ENCODE data around the gene TGM3. TPM values are rescaled to one million over a fixed set of nuclear protein-coding genes. Genes with fewer than 3 reads are reported as not detected.

Gene TGM3
- total and polyA plus RNA-seq, 4 experiments from 2014 or later: not detected

DNA sequence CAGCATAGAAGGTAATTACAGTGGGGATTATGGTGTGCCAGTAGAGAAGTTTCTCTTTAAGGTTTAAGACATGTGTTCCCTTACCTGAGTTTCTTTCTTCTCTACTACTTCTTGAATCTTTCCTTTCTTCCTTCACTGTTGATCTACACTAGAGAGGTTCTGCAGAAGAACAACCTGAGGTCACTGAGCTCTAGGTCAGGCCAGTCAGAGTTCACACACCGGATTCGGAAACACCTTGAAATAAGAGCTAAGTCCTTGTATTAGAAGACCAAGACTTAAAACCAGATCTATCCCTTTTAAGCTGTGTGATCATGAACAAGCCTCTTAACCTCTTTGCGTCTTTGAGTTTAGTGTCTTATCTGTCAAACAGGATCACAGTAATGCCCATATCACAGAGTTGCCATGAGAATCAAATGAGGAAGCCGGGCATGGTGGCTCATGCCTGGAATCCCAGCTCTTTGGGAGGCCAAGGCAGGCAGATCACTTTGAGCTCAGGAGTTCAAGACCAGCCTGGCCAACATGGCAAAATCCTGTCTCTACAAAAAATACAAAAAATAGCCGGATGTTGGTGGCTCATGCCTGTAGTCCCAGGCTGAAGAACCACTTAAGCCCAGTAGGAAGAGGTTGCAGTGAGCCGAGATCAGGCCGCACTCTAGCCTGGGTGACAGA lies 22.0 kb upstream of the TGM3 start:
- Histone ChIP-seq H3K4me1 (ENCODE audit: insufficient read depth, low read length) (no peaks in the 10 kb centered on the region), H3K27ac (ENCODE audit: low read depth, low read length) (no peak overlapping the region), H3K36me3 (ENCODE audit: insufficient read depth, low read length) (no peaks in the 10 kb centered on the region), H3K27me3 (ENCODE audit: insufficient read depth, low read length) (no peaks in the 10 kb centered on the region), H3K4me3 (ENCODE audit: low read length in 2 of 2) (no peak overlapping the region), H3K9me3 (ENCODE audit: control insufficient read depth in 1 of 2, low read length in 2 of 2) (no peaks in the 10 kb centered on the region)
- H3K27ac Mint-ChIP-seq: no peak overlapping the region
- ChIA-PET CTCF (ENCODE audit: partially characterized antibody) (no interaction called here), POLR2A (ENCODE audit: partially characterized antibody) (no interaction called here)
- H3K27me3 Mint-ChIP-seq: peaks cover 5 to 10% of the 10 kb centered on the region in 2 donors
- intact Hi-C loops (cut with micrococcal nuclease): no loop called here
- H3K4me1 Mint-ChIP-seq: no peaks in the 10 kb centered on the region
- H3K36me3 Mint-ChIP-seq: no peaks in the 10 kb centered on the region
- no peak overlapping the region for H3K4me3 Mint-ChIP-seq
- peaks cover 0 to 11% (median 2%) of the 10 kb centered on the region in 8 donors for H3K9me3 Mint-ChIP-seq
- no peak for DNase-seq

DNA sequence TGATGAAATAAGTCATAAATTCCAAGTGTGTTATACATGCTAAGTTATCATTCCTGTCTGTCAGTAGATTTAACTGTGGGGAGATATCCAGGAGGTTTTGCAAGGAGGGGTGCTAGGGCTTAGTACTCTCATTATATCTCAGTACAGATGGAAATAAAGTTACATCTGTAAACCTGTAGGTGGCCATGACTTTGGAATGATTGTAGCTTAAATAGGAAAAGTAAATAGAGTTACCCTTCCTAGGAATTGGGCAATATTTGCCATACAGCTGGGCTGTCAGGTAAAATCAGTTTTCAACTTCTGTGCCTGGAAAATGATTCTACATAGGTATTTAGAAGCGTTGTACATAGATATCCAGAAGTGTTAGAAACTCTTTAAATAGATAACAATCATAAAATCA lies 19.8 kb upstream of the TGM3 start:
- CTCF ChIA-PET (ENCODE audit: partially characterized antibody): interaction anchor here (0.9 kb wide), 1 partner anchor 9 kb away, joined by 3 read pairs; no protein-coding TSS in a partner anchor
- intact Hi-C loops (cut with micrococcal nuclease): no loop called here

DNA sequence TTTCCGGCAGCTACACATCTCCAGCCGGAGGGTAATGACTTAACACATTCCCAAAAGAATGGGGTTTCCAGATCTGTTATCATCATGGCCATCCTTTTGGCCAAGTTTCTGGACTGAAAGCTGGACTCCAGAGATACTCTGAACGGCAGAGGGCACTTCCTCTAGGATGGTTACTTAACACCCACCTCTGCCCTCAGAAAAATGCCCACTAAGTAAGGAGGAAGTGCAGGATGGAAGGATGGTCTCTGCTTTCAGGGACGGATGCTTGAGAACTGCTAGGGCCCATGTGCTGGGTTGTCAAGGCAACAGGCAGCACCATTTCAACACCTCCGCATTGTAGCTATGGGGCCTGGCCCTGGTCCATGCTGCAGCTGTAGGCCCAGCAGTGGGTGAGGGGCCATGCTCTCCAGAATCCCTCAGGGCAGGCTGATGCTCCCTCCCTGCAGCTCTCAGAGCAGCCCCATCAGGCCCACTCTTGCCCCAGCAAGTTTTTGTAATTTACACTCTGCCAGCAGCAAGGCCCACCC lies 16.5 kb upstream of the TGM3 start:
- Mint-ChIP-seq H3K27ac (no peak overlapping the region), H3K4me1 (no peaks in the 10 kb centered on the region), H3K27me3 (peaks cover 4 to 7% of the 10 kb centered on the region in 2 donors), H3K9me3 (peaks cover 0 to 6% (median 0%) of the 10 kb centered on the region in 8 donors), H3K36me3 (no peaks in the 10 kb centered on the region), H3K4me3 (no peak overlapping the region)
- Histone ChIP-seq H3K27ac (ENCODE audit: low read depth, low read length) (no peak overlapping the region), H3K4me1 (ENCODE audit: insufficient read depth, low read length) (no peaks in the 10 kb centered on the region), H3K4me3 (ENCODE audit: low read length in 2 of 2) (no peak overlapping the region), H3K27me3 (ENCODE audit: insufficient read depth, low read length) (no peaks in the 10 kb centered on the region), H3K9me3 (ENCODE audit: control insufficient read depth in 1 of 2, low read length in 2 of 2) (no peaks in the 10 kb centered on the region), H3K36me3 (ENCODE audit: insufficient read depth, low read length) (no peaks in the 10 kb centered on the region)
- POLR2A ChIA-PET (ENCODE audit: partially characterized antibody): no interaction called here
- CTCF ChIA-PET (ENCODE audit: partially characterized antibody): no interaction called here
- intact Hi-C loops (cut with micrococcal nuclease): no loop called here
- DNase-seq: no peak

More for the DNA sequence above, 19.8 kb upstream of the TGM3 start:
- POLR2A ChIA-PET (ENCODE audit: partially characterized antibody): no interaction called here
- Mint-ChIP-seq H3K4me1 (no peaks in the 10 kb centered on the region), H3K36me3 (no peaks in the 10 kb centered on the region), H3K9me3 (peaks cover 0 to 6% (median 0%) of the 10 kb centered on the region in 8 donors), H3K4me3 (no peak overlapping the region), H3K27ac (no peak overlapping the region), H3K27me3 (peaks cover 7% of the 10 kb centered on the region in 2 donors)
- no peak for DNase-seq
- H3K9me3 ChIP-seq (ENCODE audit: control insufficient read depth in 1 of 2, low read length in 2 of 2): no peaks in the 10 kb centered on the region
- H3K27ac ChIP-seq (ENCODE audit: low read depth, low read length): no peak overlapping the region
- H3K36me3 ChIP-seq (ENCODE audit: insufficient read depth, low read length): no peaks in the 10 kb centered on the region
- H3K4me1 ChIP-seq (ENCODE audit: insufficient read depth, low read length): no peaks in the 10 kb centered on the region
- no peak overlapping the region for H3K4me3 ChIP-seq (ENCODE audit: low read length in 2 of 2)
- H3K27me3 ChIP-seq (ENCODE audit: insufficient read depth, low read length): no peaks in the 10 kb centered on the region

DNA sequence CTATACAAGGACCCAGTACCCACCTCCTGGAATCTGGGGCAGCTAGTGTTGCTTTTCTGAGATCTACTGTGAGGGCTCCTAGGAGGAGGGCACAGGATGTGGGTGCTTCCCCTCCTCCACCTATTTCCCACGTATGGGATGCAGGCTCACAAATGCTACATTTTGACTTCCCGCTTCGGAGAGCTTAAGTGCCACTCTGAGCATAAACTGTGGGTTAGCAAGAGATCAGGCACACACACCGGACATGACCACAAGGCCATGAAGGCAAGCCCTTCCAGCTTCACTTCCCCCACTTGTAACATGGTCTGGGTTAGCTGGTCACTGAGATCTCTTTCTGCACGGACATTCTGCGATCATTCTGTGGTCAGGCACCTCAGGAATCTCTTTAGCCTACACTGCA lies 15.7 kb upstream of the TGM3 start:
- H3K4me3 ChIP-seq (ENCODE audit: low read length in 2 of 2): no peak overlapping the region
- H3K9me3 ChIP-seq (ENCODE audit: control insufficient read depth in 1 of 2, low read length in 2 of 2): no peaks in the 10 kb centered on the region
- H3K27me3 Mint-ChIP-seq: peaks cover 4 to 6% of the 10 kb centered on the region in 2 donors
- intact Hi-C loops (cut with micrococcal nuclease): no loop called here
- ChIA-PET POLR2A (ENCODE audit: partially characterized antibody) (no interaction called here), CTCF (ENCODE audit: partially characterized antibody) (no interaction called here)
- no peaks in the 10 kb centered on the region for H3K36me3 Mint-ChIP-seq
- peaks cover 0 to 6% (median 0%) of the 10 kb centered on the region in 8 donors for H3K9me3 Mint-ChIP-seq
- no peak for DNase-seq
- H3K4me1 Mint-ChIP-seq: no peaks in the 10 kb centered on the region
- no peak overlapping the region for H3K27ac ChIP-seq (ENCODE audit: low read depth, low read length)
- H3K4me1 ChIP-seq (ENCODE audit: insufficient read depth, low read length): no peaks in the 10 kb centered on the region
- H3K36me3 ChIP-seq (ENCODE audit: insufficient read depth, low read length): no peaks in the 10 kb centered on the region
- H3K27ac Mint-ChIP-seq: no peak overlapping the region
- H3K27me3 ChIP-seq (ENCODE audit: insufficient read depth, low read length): no peaks in the 10 kb centered on the region
- H3K4me3 Mint-ChIP-seq: no peak overlapping the region

DNA sequence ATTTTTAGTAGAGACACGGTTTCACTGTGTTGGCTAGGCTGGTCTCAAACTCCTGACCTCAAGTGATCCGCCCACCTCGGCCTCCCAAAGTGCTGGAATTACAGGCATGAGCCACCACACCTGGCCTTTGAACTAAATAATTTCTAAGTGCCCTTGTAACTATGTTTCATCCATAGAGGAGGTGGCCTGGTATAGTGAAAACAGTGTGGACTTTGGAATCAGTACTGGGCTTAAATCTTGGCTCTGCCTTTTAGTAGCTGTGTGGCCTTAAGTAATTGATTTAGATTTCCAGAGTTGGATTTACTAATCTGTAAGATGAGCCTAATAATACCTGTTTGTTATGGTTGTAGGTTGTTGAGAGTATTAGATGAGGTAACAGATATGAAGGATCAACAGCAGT lies 14.2 kb upstream of the TGM3 start:
- ChIA-PET CTCF (ENCODE audit: partially characterized antibody) (no interaction called here), POLR2A (ENCODE audit: partially characterized antibody) (no interaction called here)
- Histone ChIP-seq H3K4me3 (ENCODE audit: low read length in 2 of 2) (no peak overlapping the region), H3K4me1 (ENCODE audit: insufficient read depth, low read length) (no peaks in the 10 kb centered on the region), H3K27ac (ENCODE audit: low read depth, low read length) (no peak overlapping the region), H3K9me3 (ENCODE audit: control insufficient read depth in 1 of 2, low read length in 2 of 2) (no peaks in the 10 kb centered on the region), H3K36me3 (ENCODE audit: insufficient read depth, low read length) (no peaks in the 10 kb centered on the region), H3K27me3 (ENCODE audit: insufficient read depth, low read length) (no peaks in the 10 kb centered on the region)
- no peak overlapping the region for H3K4me3 Mint-ChIP-seq
- DNase-seq: no peak
- H3K4me1 Mint-ChIP-seq: no peaks in the 10 kb centered on the region
- intact Hi-C loops (cut with micrococcal nuclease): no loop called here
- peaks cover 3 to 4% of the 10 kb centered on the region in 2 donors for H3K27me3 Mint-ChIP-seq
- peaks cover 0 to 6% (median 0%) of the 10 kb centered on the region in 8 donors for H3K9me3 Mint-ChIP-seq
- H3K36me3 Mint-ChIP-seq: no peaks in the 10 kb centered on the region
- no peak overlapping the region for H3K27ac Mint-ChIP-seq

DNA sequence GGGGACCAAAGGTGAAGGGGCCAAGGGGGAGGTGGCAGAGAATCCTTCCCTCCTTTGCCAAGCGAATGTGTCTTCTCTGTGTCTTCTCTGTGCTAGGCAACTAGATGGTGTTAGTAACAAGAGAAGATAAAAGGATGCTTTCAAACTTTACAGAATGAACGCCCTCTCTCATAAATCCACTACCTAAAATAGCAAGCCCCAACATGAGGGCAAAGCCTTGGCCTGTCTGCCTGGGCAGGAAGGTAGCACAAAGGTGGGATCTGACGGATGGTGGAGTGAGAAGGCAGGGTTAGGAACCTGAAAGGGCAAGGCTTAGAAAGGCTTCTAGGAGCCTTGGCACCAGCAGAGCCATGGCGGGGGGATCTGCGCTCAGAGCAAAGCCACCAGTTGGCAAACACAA lies 13.6 kb upstream of the TGM3 start:
- Histone ChIP-seq H3K4me3 (ENCODE audit: low read length in 2 of 2) (no peak overlapping the region), H3K36me3 (ENCODE audit: insufficient read depth, low read length) (no peaks in the 10 kb centered on the region), H3K4me1 (ENCODE audit: insufficient read depth, low read length) (no peaks in the 10 kb centered on the region), H3K9me3 (ENCODE audit: control insufficient read depth in 1 of 2, low read length in 2 of 2) (no peaks in the 10 kb centered on the region), H3K27me3 (ENCODE audit: insufficient read depth, low read length) (no peaks in the 10 kb centered on the region), H3K27ac (ENCODE audit: low read depth, low read length) (no peak overlapping the region)
- no peaks in the 10 kb centered on the region for H3K36me3 Mint-ChIP-seq
- intact Hi-C loops (cut with micrococcal nuclease): no loop called here
- ChIA-PET POLR2A (ENCODE audit: partially characterized antibody) (no interaction called here), CTCF (ENCODE audit: partially characterized antibody) (no interaction called here)
- H3K27ac Mint-ChIP-seq: no peak overlapping the region
- H3K4me3 Mint-ChIP-seq: no peak overlapping the region
- H3K9me3 Mint-ChIP-seq: peaks cover 0 to 6% (median 0%) of the 10 kb centered on the region in 8 donors
- DNase-seq: no peak
- no peaks in the 10 kb centered on the region for H3K4me1 Mint-ChIP-seq
- peaks cover 2 to 3% of the 10 kb centered on the region in 2 donors for H3K27me3 Mint-ChIP-seq

DNA sequence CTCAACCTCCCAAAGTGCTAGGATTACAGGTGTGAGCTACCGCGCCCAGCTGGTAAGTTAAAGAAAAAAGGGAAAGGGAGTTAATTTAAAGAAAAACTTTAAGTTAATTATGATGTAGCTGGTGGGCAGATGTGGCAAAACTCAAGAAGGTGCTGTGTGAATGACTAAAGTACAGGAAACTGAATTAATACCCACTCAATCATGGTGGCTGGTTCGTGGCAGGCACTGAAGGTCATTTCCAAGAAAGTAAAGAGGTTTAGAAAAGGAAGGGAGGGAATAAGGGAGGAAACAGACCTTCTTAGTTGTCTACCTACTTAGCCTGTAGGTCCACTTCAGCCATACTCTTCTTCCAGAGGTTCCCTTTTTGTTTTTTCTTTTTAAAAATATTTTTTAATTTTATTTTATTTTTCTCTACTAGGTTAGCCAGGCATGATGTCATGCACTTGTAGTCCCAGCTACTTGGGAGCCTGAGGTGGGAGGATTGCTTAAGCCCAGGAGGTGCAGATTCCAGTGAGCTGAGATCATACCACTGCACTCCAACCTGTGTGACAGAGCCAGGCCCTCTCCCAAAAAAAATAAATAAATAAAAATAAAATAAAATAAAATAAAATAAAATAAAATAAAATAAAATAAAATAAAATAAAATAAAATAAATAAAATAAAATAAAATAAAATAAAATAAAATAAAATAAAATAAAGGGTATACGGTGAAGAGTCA lies 11.9 kb upstream of the TGM3 start:
- Histone ChIP-seq H3K4me3 (ENCODE audit: low read length in 2 of 2) (no peak overlapping the region), H3K9me3 (ENCODE audit: control insufficient read depth in 1 of 2, low read length in 2 of 2) (no peaks in the 10 kb centered on the region), H3K27me3 (ENCODE audit: insufficient read depth, low read length) (no peaks in the 10 kb centered on the region), H3K36me3 (ENCODE audit: insufficient read depth, low read length) (no peaks in the 10 kb centered on the region), H3K4me1 (ENCODE audit: insufficient read depth, low read length) (no peaks in the 10 kb centered on the region), H3K27ac (ENCODE audit: low read depth, low read length) (no peak overlapping the region)
- ChIA-PET POLR2A (ENCODE audit: partially characterized antibody) (no interaction called here), CTCF (ENCODE audit: partially characterized antibody) (no interaction called here)
- Mint-ChIP-seq H3K27me3 (peaks cover 2 to 4% of the 10 kb centered on the region in 2 donors), H3K4me3 (no peak overlapping the region), H3K27ac (no peak overlapping the region), H3K4me1 (no peaks in the 10 kb centered on the region), H3K9me3 (peaks cover 0 to 6% (median 0%) of the 10 kb centered on the region in 8 donors), H3K36me3 (no peaks in the 10 kb centered on the region)
- no peak for DNase-seq
- intact Hi-C loops (cut with micrococcal nuclease): no loop called here
